CD1c-positive myeloid dendritic cell (primary cell): ENCODE measurements around the gene CREG1.
A peak's percentile ranks its signal among the peaks of the same experiment; 100 is the strongest.
"Not testable (repeated sequence)": the region's sequence is repeated elsewhere in the genome, so short reads cannot be mapped to it uniquely, and the experiment has no call there.

ENCODE experiments used
- DNase-seq: peaks from one replicate; pipeline ENCODE4 v3.0.0-alpha.2; 2016; ENCODE audit errors: extremely low spot score

The CREG1 gene

GRCh38 chr1:167553136-167554027 lies at the start of gene CREG1:
Gene CREG1, minus strand, starts transcription at chr1:167553762.
- DNase-seq = peak; percentile 96

GRCh38 chr1:167602840-167603239 lies 49.3 kb upstream of the CREG1 start:
- DNase-seq = no peak

GRCh38 chr1:167601442-167602383 lies 48.2 kb upstream of the CREG1 start:
- peak; percentile 92 for DNase-seq

- peak; percentile 72 for DNase-seq
These were observed 46.5 kb upstream of the CREG1 start for GRCh38 chr1:167599957-167600581.

- DNase-seq = no peak
These were observed 41.3 kb upstream of the CREG1 start for GRCh38 chr1:167594822-167595221.

GRCh38 chr1:167593860-167594259 lies 40.3 kb upstream of the CREG1 start:
- no peak for DNase-seq

GRCh38 chr1:167592475-167592874 lies 38.9 kb upstream of the CREG1 start:
- DNase-seq = no peak

GRCh38 chr1:167588361-167588760 lies 34.8 kb upstream of the CREG1 start:
- peak; percentile 51 for DNase-seq

- peak; percentile 46 for DNase-seq
These were observed 34.3 kb upstream of the CREG1 start for GRCh38 chr1:167587872-167588271.

GRCh38 chr1:167587342-167587741 lies 33.8 kb upstream of the CREG1 start:
- DNase-seq = no peak

GRCh38 chr1:167584581-167584980 lies 31.0 kb upstream of the CREG1 start:
- no peak for DNase-seq

GRCh38 chr1:167582722-167583121 lies 29.2 kb upstream of the CREG1 start:
- no peak for DNase-seq

- DNase-seq = no peak
These were observed 28.5 kb upstream of the CREG1 start for GRCh38 chr1:167582064-167582463.

- no peak for DNase-seq
These were observed 26.4 kb upstream of the CREG1 start for GRCh38 chr1:167579986-167580385.

GRCh38 chr1:167578939-167579521 lies 25.5 kb upstream of the CREG1 start:
- DNase-seq = no peak

GRCh38 chr1:167575649-167576048 lies 22.1 kb upstream of the CREG1 start:
- no peak for DNase-seq

GRCh38 chr1:167573035-167573434 lies 19.5 kb upstream of the CREG1 start:
- no peak for DNase-seq

GRCh38 chr1:167570712-167571111 lies 17.1 kb upstream of the CREG1 start:
- DNase-seq = not testable (repeated sequence)

- DNase-seq = no peak
These were observed 14.1 kb upstream of the CREG1 start for GRCh38 chr1:167567663-167568062.

GRCh38 chr1:167566766-167567165 lies 13.2 kb upstream of the CREG1 start:
- DNase-seq = no peak

- no peak for DNase-seq
These were observed 12.4 kb upstream of the CREG1 start for GRCh38 chr1:167565922-167566321.
